GM12878 (cell line): ENCODE results near the gene AGRN. TPM values are rescaled to one million over a fixed set of nuclear protein-coding genes. Genes with fewer than 3 reads are reported as not detected.

Experiments used
- ATAC-seq: fragments of 200-7000 bp; cut with Tn5 transposase; 3 replicates; pipeline ENCODE4 v1.9.1; 2020; ENCODE audit warnings: mild to moderate bottlenecking, moderate library complexity
- BruUV-seq: library from RNA; stranded (reverse); fragments of 400-500 nt; replicated peaks from 2 replicates; lab custom pipeline; 2021; lab: Mats Ljungman, UMichigan
- CTCF ChIA-PET: fragments of 300-600 bp; sonication (Branson Sonifier 250); formaldehyde crosslinking; extraction: SDS; loops from one replicate; lab custom pipeline; 2021; ENCODE audit warnings: inconsistent platforms; lab: Yijun Ruan, JAX
- POLR2A ChIA-PET: fragments of 350-600 bp; formaldehyde crosslinking; extraction: SDS; loops from one replicate; lab custom pipeline; 2021; ENCODE audit warnings: inconsistent platforms; lab: Charles Lee
- RAD21 ChIA-PET: fragments of 300-600 bp; sonication (Branson Sonifier 250); formaldehyde crosslinking; loops from one replicate; lab custom pipeline; 2023; ENCODE audit warnings: antibody characterized with exemption; ENCODE audit not compliant: unreplicated experiment; lab: Charles Lee
- SMC1A ChIA-PET: fragments of 300-600 bp; sonication (Branson Sonifier 250); formaldehyde crosslinking; loops from one replicate; lab custom pipeline; 2023; ENCODE audit not compliant: unreplicated experiment, uncharacterized antibody; lab: Charles Lee
- DNase-seq: peaks from one replicate; pipeline ENCODE4 v3.0.0-alpha.2; 2011; ENCODE audit warnings: low read depth, low spot score
- FAIRE-seq: peaks from 3 replicates; lab custom pipeline; 2011; peaks lifted over from hg19 to GRCh38; lab: Jason Lieb, UNC
- H2AFZ ChIP-seq: 2 replicates; pipeline ENCODE4 v1.6.0; 2011; ENCODE audit warnings: low read depth, low read length, control low read depth; ENCODE audit not compliant: control insufficient read depth
- H3K27ac ChIP-seq: 2 replicates; pipeline ENCODE4 v1.5.1; 2011; ENCODE audit warnings: control low read depth; ENCODE audit not compliant: control insufficient read depth, insufficient read depth
- H3K27me3 ChIP-seq, 2 experiments: replicated peaks in 1 of 2; 2 replicates each; pipeline versions ENCODE4 v1.6.0 to v1.6.1; 2011; ENCODE audit warnings: low read length in 1 of 2; ENCODE audit not compliant: control insufficient read depth in 2 of 2, insufficient read depth in 2 of 2
- H3K36me3 ChIP-seq, 2 experiments: 2 replicates each; pipeline ENCODE4 v1.5.1; 2011; ENCODE audit warnings: low read length in 1 of 2; ENCODE audit not compliant: control insufficient read depth in 2 of 2, insufficient read depth in 2 of 2
- H3K4me1 ChIP-seq: 2 replicates; pipeline ENCODE4 v1.6.1; 2011; ENCODE audit warnings: mild to moderate bottlenecking, low read length, moderate library complexity, mixed read lengths; ENCODE audit not compliant: control insufficient read depth, insufficient read depth
- H3K4me2 ChIP-seq: 2 replicates; pipeline ENCODE4 v1.6.0; 2011; ENCODE audit warnings: control low read depth; ENCODE audit not compliant: control insufficient read depth, insufficient read depth
- H3K4me3 ChIP-seq: fragments of 200-600 bp; sonication (generic); 2 replicates; pipeline ENCODE4 v1.5.1; 2016
- H3K79me2 ChIP-seq: 2 replicates; pipeline ENCODE4 v1.6.0; 2011; ENCODE audit warnings: low read length; ENCODE audit not compliant: control insufficient read depth, insufficient read depth
- H3K9ac ChIP-seq: 2 replicates; pipeline ENCODE4 v1.8.0; 2011; ENCODE audit warnings: low read length, control low read depth, mixed read lengths; ENCODE audit not compliant: control insufficient read depth, insufficient read depth
- H3K9me3 ChIP-seq: replicated peaks from 3 replicates; pipeline ENCODE4 v1.5.1; 2011; ENCODE audit warnings: mild to moderate bottlenecking, low read length; ENCODE audit not compliant: control insufficient read depth, insufficient read depth
- H4K20me1 ChIP-seq: 2 replicates; pipeline ENCODE4 v1.6.0; 2011; ENCODE audit not compliant: control insufficient read depth, insufficient read depth
- CREM ChIP-seq: IDR thresholded peaks from 2 replicates; pipeline ENCODE4 v1.6.1; 2014; ENCODE audit warnings: antibody characterized with exemption, low read depth
- EED ChIP-seq: sonication (generic); IDR thresholded peaks from 2 replicates; pipeline ENCODE4 v1.6.1; 2016; ENCODE audit warnings: antibody characterized with exemption, low read depth
- FOS ChIP-seq: IDR thresholded peaks from 3 replicates; pipeline ENCODE4 v1.6.1; 2011; ENCODE audit warnings: borderline replicate concordance; ENCODE audit not compliant: insufficient read length; ENCODE audit errors: extremely low read depth
- FOXM1 ChIP-seq: IDR thresholded peaks from 2 replicates; pipeline ENCODE4 v1.6.1; 2012; ENCODE audit warnings: low read depth, mild to moderate bottlenecking, inconsistent platforms, low read length, moderate library complexity
- GABPA ChIP-seq: IDR thresholded peaks from 2 replicates; pipeline ENCODE4 v1.6.1; 2014; ENCODE audit warnings: antibody characterized with exemption, low read depth, mild to moderate bottlenecking, inconsistent platforms
- LARP7 ChIP-seq: fragments of 450-650 bp; IDR thresholded peaks from 2 replicates; pipeline ENCODE4 v1.6.1; 2017; ENCODE audit warnings: mild to moderate bottlenecking
- RBBP5 ChIP-seq: fragments of 200-600 bp; sonication (generic); conservative IDR thresholded peaks from 2 replicates; pipeline ENCODE4 v1.6.1; 2016
- RFX5 ChIP-seq: IDR thresholded peaks from 2 replicates; pipeline ENCODE4 v1.6.1; 2011; ENCODE audit warnings: low read depth, low read length, improper control_type of control experiment
- SP1 ChIP-seq: IDR thresholded peaks from one replicate; pipeline ENCODE4 v1.6.1; 2011; ENCODE audit warnings: low read depth, low read length
- STAT1 ChIP-seq: fragments of 450-650 bp; conservative IDR thresholded peaks from 2 replicates; pipeline ENCODE4 v1.6.1; 2014; ENCODE audit warnings: antibody characterized with exemption, mild to moderate bottlenecking
- SUZ12 ChIP-seq: fragments of 200-600 bp; sonication (generic); IDR thresholded peaks from one replicate; pipeline ENCODE4 v1.6.1; 2018; ENCODE audit warnings: antibody characterized with exemption, mild to moderate bottlenecking; ENCODE audit not compliant: unreplicated experiment
- ZNF622 ChIP-seq: fragments of 450-650 bp; IDR thresholded peaks from 2 replicates; pipeline ENCODE4 v1.6.1; 2017; ENCODE audit warnings: mild to moderate bottlenecking, inconsistent platforms
- WGBS: methylation state at CpG from one replicate; pipeline ENCODE4 v1.1.6; 2016; ENCODE audit warnings: low lambda C conversion rate; ENCODE audit not compliant: insufficient replicate concordance, insufficient coverage; ENCODE audit errors: missing lambda C conversion rate; 5-methylcytosine and 5-hydroxymethylcytosine counted together
- in situ Hi-C: fragments of 300-500 bp; cut with MboI; formaldehyde crosslinking; loops from 9 replicates; pipeline ENCODE4 v1.14.3; 2018; ENCODE audit warnings: mixed read lengths
- intact Hi-C: fragments of 100-400 bp; cut with micrococcal nuclease; formaldehyde crosslinking; loops from one replicate; pipeline ENCODE4 v1.14.2; 2022; ENCODE audit not compliant: unreplicated experiment
- polyA plus RNA-seq, 11 experiments: library from polyadenylated mRNA; depleted of rRNA in 4 of 11; unstranded in 6 of 11; stranded (reverse) in 5 of 11; fragments of >200 nt; fragmentation: Nextera tagmentation in 4 of 11; fragmentation: Illumina TruSeq in 1 of 11; extraction: Ambion mirVana in 4 of 11; extraction: Trizol in 1 of 11; gene quantifications; 1 replicate in 1 of 11; 2 replicates in 10 of 11; pipeline versions ENCODE4 v1.2.1 to v1.2.3, GENCODE V29; 2011 to 2016; ENCODE audit warnings: inconsistent platforms in 2 of 11, missing spikeins in 2 of 11, low read depth in 1 of 11
- total RNA-seq, 4 experiments: library from RNA; depleted of rRNA in 3 of 4; stranded (reverse); fragments of >200 nt in 3 of 4; fragmentation: Illumina TruSeq in 1 of 4; extraction: Trizol in 1 of 4; gene quantifications; 2 replicates each; pipeline versions ENCODE4 v1.2.1 to v1.2.3, GENCODE V29; 2013 to 2021
- TF ChIP-seq, protein P1 (sequence below): fragments of 450-650 bp; IDR thresholded peaks from 2 replicates; pipeline ENCODE4 v1.6.1; 2017; ENCODE audit warnings: mild to moderate bottlenecking, low read depth, inconsistent platforms; ENCODE audit not compliant: poor library complexity, severe bottlenecking
- TF ChIP-seq, protein P2 (sequence below): fragments of 450-650 bp; IDR thresholded peaks from 2 replicates; pipeline ENCODE4 v1.6.1; 2016; ENCODE audit warnings: mild to moderate bottlenecking, moderate library complexity, borderline replicate concordance

Gene AGRN
- total and polyA plus RNA-seq, 10 of the 15 experiments (the other 5 are each of a cell fraction or from before 2014, with no cell fraction given) = 0.02 to 41.8 (median 4.1) TPM

DNA sequence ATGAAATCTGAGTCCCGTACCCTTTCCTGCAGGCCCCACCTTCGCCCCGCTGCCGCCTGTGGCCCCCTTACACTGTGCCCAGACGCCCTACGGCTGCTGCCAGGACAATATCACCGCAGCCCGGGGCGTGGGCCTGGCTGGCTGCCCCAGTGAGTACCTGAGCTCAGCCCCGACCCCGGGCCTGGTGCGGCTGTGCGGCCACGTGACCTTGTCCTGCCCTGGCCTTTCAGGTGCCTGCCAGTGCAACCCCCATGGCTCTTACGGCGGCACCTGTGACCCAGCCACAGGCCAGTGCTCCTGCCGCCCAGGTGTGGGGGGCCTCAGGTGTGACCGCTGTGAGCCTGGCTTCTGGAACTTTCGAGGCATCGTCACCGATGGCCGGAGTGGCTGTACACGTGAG, 25.2 kb downstream of the AGRN start:
- Histone ChIP-seq H3K4me1 (peaks cover 4% of the 10 kb centered on the region), H3K27me3 (no peaks in the 10 kb centered on the region), H2AFZ (no peak overlapping the region), H4K20me1 (no peaks in the 10 kb centered on the region), H3K9me3 (no peaks in the 10 kb centered on the region), H3K9ac (no peak overlapping the region), H3K4me3 (no peak overlapping the region), H3K27ac (no peak overlapping the region), H3K79me2 (no peaks in the 10 kb centered on the region), H3K4me2 (no peak overlapping the region), H3K36me3 (peaks cover 0 to 23% of the 10 kb centered on the region in 2 experiments; a peak in 3 of 4 replicates)
- in situ Hi-C loops (no loop called here), intact Hi-C loops (no loop called here)
- RAD21 ChIA-PET = no interaction called here
- no peak for FAIRE-seq
- SMC1A ChIA-PET = no interaction called here
- TF ChIP-seq, protein P1, sequence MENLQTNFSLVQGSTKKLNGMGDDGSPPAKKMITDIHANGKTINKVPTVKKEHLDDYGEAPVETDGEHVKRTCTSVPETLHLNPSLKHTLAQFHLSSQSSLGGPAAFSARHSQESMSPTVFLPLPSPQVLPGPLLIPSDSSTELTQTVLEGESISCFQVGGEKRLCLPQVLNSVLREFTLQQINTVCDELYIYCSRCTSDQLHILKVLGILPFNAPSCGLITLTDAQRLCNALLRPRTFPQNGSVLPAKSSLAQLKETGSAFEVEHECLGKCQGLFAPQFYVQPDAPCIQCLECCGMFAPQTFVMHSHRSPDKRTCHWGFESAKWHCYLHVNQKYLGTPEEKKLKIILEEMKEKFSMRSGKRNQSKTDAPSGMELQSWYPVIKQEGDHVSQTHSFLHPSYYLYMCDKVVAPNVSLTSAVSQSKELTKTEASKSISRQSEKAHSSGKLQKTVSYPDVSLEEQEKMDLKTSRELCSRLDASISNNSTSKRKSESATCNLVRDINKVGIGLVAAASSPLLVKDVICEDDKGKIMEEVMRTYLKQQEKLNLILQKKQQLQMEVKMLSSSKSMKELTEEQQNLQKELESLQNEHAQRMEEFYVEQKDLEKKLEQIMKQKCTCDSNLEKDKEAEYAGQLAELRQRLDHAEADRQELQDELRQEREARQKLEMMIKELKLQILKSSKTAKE = no peak
- TF ChIP-seq, protein P2, sequence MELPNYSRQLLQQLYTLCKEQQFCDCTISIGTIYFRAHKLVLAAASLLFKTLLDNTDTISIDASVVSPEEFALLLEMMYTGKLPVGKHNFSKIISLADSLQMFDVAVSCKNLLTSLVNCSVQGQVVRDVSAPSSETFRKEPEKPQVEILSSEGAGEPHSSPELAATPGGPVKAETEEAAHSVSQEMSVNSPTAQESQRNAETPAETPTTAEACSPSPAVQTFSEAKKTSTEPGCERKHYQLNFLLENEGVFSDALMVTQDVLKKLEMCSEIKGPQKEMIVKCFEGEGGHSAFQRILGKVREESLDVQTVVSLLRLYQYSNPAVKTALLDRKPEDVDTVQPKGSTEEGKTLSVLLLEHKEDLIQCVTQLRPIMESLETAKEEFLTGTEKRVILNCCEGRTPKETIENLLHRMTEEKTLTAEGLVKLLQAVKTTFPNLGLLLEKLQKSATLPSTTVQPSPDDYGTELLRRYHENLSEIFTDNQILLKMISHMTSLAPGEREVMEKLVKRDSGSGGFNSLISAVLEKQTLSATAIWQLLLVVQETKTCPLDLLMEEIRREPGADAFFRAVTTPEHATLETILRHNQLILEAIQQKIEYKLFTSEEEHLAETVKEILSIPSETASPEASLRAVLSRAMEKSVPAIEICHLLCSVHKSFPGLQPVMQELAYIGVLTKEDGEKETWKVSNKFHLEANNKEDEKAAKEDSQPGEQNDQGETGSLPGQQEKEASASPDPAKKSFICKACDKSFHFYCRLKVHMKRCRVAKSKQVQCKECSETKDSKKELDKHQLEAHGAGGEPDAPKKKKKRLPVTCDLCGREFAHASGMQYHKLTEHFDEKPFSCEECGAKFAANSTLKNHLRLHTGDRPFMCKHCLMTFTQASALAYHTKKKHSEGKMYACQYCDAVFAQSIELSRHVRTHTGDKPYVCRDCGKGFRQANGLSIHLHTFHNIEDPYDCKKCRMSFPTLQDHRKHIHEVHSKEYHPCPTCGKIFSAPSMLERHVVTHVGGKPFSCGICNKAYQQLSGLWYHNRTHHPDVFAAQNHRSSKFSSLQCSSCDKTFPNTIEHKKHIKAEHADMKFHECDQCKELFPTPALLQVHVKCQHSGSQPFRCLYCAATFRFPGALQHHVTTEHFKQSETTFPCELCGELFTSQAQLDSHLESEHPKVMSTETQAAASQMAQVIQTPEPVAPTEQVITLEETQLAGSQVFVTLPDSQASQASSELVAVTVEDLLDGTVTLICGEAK = no peak
- no peak for TF ChIP-seq RBBP5
- no peak for TF ChIP-seq SUZ12
- TF ChIP-seq FOXM1 = no peak
- no peak for TF ChIP-seq SP1
- no peak for TF ChIP-seq LARP7
- TF ChIP-seq STAT1 = no peak
- TF ChIP-seq FOS = no peak
- no peak for TF ChIP-seq CREM
- TF ChIP-seq RFX5 = no peak
- no peak for TF ChIP-seq EED
- TF ChIP-seq ZNF622 = no peak
- TF ChIP-seq GABPA = no peak
- no peak for DNase-seq
- BruUV-seq = no TSS peak
- ATAC-seq = no peak
- CTCF ChIA-PET = no interaction called here
- WGBS = 89% methylated on average over 23 of the region's 23 CpGs
- POLR2A ChIA-PET = no interaction called here
